Daoy (cell line): ENCODE results near the gene CCDC185. TPM values are rescaled to one million over a fixed set of nuclear protein-coding genes. Genes with fewer than 3 reads are reported as not detected.

Experiments used
- DNase-seq: peaks from one replicate; pipeline ENCODE4 v3.0.0-alpha.2; 2015; ENCODE audit warnings: low read depth
- total RNA-seq: library from RNA; depleted of rRNA; stranded (reverse); fragments of >200 nt; shearing (Covaris generic); gene quantifications from 2 replicates; pipeline ENCODE4 v1.2.3, GENCODE V29; 2014; rRNA removed

Gene CCDC185
- total RNA-seq, result 0.06 and 0.11 TPM in 2 replicates

- DNase-seq, result peak; percentile 27
These were observed at the start of gene CCDC185 for GRCh38 chr1:223393275-223394214. CCDC185 (plus strand) TSS chr1:223393415; CDS start chr1:223393476, 61 bp downstream.

GRCh38 chr1:223343692-223344091 lies 49.5 kb upstream of the CCDC185 start:
- peak; percentile 19 for DNase-seq

DNA sequence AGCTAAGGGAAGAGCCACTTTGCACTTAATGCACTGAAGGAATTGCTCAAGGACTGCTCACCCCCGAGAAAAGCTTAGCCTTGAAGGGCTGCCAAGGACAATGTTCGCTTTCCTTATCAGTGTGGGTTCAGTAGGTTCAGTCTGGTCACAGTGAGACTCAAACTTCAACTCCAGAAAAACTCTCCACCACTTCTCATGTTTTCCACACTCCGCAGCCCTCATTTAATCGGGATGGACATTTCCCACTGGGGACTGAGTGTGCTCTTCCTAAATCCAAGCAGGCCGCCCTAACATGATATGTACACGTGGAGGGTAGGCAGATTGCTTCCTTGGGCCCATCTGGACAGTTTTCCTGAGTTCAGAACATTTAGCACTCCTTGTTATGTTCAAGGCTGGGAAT lies 48.7 kb upstream of the CCDC185 start:
- DNase-seq, result no peak

GRCh38 chr1:223345720-223346119 lies 47.5 kb upstream of the CCDC185 start:
- DNase-seq, result no peak

DNA sequence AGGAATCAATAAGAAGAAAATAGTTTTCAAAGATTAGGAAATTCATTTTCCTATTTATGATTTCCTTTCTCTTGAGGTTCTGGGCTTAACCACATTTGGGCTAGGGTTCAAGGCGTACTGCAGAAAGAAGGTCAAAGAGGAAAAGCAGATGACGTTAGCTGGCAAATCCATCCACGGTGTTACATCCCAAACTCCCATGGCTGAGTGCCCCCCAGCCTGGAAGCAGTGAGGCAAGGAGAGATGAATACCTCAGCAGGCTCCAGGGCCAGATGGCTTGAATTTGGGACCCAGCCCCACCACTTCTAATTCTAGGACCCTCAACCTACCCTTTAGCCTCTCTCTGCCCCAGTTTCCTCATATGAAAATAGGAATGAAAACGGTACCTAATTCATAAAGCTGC lies 46.9 kb upstream of the CCDC185 start:
- no peak for DNase-seq

GRCh38 chr1:223347583-223347982 lies 45.6 kb upstream of the CCDC185 start:
- no peak for DNase-seq

- no peak for DNase-seq
These were observed 44.8 kb upstream of the CCDC185 start for GRCh38 chr1:223348439-223348838.

GRCh38 chr1:223349241-223349640 lies 44.0 kb upstream of the CCDC185 start:
- no peak for DNase-seq

GRCh38 chr1:223350361-223350908 lies 42.8 kb upstream of the CCDC185 start:
- peak; percentile 40 for DNase-seq

DNA sequence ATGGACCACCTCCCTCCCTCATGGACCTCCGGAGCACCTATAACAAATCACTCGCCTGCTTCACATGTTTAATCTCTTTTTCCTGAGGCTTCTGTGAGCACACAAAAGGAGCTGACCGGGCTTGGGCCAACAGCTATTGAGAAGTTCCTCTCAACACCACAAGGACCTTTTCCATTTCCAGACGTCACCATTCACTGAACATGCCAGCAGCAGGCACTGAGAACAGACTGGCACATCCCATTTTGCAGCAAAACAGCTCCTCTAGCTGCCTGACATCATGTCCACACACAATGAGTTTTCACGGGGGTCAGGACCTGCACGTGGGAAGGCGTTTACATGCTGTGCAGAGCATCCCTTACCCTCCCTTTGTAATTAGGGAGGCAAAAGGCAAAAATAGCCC lies 40.3 kb upstream of the CCDC185 start:
- no peak for DNase-seq

GRCh38 chr1:223353939-223354338 lies 39.3 kb upstream of the CCDC185 start:
- DNase-seq, result no peak

- DNase-seq, result no peak
These were observed 37.5 kb upstream of the CCDC185 start for GRCh38 chr1:223355699-223356098.

- DNase-seq, result peak; percentile 34
These were observed 34.4 kb upstream of the CCDC185 start for GRCh38 chr1:223358826-223359225.

GRCh38 chr1:223363057-223363855 lies 30.0 kb upstream of the CCDC185 start:
- DNase-seq, result peak; percentile 79

DNA sequence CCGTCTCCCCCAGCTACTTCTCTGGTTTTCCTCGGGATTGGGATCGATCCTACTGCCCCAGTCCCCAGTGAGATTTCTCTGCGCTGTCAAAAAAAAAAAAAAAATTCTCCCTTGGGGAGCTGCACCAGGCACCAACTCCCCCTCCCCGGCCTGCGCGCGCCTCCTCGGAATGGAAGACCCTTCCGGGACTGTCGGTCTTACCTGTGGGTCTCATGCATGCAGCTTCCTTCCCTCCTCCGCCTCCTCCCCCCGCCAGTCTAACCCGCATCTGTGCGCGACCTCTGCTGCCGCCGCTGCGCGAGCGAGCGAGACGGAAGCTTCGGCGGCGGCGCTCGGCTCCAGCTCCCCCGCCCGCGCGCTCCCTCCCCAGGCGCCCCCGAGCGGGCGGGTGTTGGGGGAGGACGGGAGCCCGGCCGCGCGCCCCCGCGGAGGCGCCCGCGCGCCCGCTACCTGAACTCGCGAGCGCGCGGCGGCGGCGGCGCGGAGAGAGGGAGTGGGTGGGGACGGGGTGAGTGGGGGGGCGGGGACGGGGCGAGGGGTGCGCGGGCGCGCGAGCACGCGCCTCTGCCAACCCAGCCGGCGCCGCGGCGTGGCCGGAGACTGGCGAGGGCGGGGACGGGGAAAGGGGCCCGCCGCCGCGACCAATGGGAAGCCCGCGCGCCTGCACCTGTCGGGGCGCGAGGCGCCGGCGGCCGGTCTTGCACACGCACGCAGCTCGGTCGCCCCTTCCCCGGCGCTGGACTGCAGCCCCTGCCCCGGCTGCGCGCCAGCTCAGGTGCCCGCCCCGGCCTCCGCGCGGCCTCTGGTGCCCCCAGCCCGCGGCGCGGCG lies 29.1 kb upstream of the CCDC185 start, which contains the start of gene SUSD4:
TSS of gene SUSD4 (minus strand) at position 321 of the 829 bp plus-strand sequence. CDS start 751 bp downstream, outside the sequence.
- peak; percentile 84 for DNase-seq

DNA sequence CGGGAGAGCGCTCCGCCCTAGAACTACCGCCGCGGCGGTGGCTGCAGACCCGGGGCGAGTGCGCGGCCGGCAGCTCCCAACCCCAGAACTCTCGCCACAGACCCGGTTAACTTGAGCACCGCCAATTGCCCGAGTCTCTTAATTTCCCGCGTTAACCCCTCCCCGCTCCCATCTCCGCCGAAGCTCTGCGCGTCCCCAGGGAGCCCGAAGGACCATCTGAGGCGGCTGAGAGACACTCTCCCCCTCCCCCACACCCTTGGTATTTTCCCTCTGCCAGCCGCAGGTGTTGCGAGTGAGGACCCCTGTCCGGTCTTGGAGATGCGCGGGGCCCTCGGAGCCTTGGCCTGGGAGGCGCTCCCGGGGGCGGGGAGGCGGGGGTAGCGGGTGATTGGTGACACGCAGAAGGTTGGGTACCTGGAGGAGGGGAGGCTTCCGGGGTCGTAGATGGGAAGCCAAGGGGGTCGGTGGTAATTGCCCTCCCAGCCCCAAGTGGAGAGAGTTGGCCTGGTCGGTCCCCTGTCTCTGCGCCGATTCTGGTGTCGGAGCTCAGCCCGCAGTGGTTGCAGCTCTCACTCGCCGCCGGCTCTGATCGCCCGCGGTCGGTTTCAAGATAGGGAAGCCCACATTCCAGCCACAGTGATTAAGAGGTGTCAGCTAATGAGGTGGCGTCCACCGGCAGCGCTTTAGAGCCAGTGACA lies 28.4 kb upstream of the CCDC185 start:
- DNase-seq, result peak; percentile 47

DNA sequence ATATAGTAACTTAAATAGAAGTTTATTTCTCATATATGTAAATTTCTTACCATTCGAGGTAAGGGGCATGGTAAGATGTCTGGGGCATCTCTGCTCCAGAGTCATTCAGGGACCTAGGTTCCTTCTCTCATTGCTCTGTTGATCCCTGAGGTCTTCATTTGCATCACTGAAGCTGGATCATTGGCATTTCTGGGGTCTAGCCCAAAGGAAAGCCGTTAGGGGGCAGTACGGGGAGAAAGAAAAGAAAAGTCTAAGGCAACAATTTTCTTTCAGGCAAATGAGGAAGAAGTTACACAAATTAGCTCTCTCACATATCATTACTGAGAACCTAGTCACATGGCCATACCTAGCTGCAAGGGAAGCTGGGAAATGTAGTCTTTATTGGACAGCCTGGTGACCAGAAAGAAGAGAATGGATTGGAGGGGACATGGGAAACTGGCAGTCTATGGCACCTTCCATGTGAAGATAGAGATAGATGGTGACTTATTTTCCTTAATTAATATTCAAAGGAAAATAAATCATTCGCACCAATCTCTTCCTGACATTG lies 19.1 kb upstream of the CCDC185 start:
- DNase-seq, result no peak

GRCh38 chr1:223378754-223379153 lies 14.5 kb upstream of the CCDC185 start:
- no peak for DNase-seq

GRCh38 chr1:223386013-223386412 lies 7.2 kb upstream of the CCDC185 start:
- DNase-seq, result no peak

DNA sequence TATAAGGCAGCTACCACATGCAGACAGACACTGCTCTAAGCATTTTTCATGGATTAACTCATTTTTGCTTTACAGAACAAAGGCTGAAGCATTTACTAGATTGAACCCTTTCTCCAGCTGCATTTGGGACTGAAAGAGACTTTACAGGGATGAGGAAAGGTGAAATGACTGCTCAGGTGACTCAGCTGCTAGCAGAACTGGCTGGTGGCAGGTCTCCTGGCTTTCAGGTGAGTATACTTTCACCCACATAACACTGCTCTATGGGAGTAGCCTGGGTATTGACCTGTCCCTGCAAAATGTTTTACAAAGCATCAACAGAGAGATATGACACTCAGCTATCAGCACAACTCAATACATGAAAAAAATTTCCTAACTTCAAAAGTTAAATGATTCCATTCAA lies 2.6 kb upstream of the CCDC185 start:
- DNase-seq, result no peak
